GM15510 (cell line): Measurements from ENCODE around the gene BRD9.

Experiments
- POLR2A ChIP-seq: IDR thresholded peaks from 3 replicates; pipeline ENCODE4 v1.6.1; 2011; ENCODE audit warnings: borderline replicate concordance; ENCODE audit not compliant: insufficient read length; ENCODE audit errors: extremely low read depth

Gene BRD9

GRCh38 chr5:886036-886435 lies 6.6 kb downstream of the BRD9 start:
- TF ChIP-seq POLR2A = no peak

GRCh38 chr5:885529-885928 lies 7.1 kb downstream of the BRD9 start:
- no peak for TF ChIP-seq POLR2A

GRCh38 chr5:885127-885442 lies 7.5 kb downstream of the BRD9 start:
- TF ChIP-seq POLR2A = no peak

GRCh38 chr5:884345-885126 lies 8.1 kb downstream of the BRD9 start:
- TF ChIP-seq POLR2A = no peak

GRCh38 chr5:883475-884181 lies 9.0 kb downstream of the BRD9 start:
- TF ChIP-seq POLR2A = no peak

- no peak for TF ChIP-seq POLR2A
Measured at GRCh38 chr5:882253-883183, 10.1 kb downstream of the BRD9 start.

GRCh38 chr5:881551-881935 lies 11.1 kb downstream of the BRD9 start:
- no peak for TF ChIP-seq POLR2A

GRCh38 chr5:880816-881550 lies 11.6 kb downstream of the BRD9 start:
- TF ChIP-seq POLR2A = no peak

- TF ChIP-seq POLR2A = no peak
Measured at GRCh38 chr5:878125-878524, 14.5 kb downstream of the BRD9 start.

- TF ChIP-seq POLR2A = no peak
Measured at GRCh38 chr5:876398-877365, 15.9 kb downstream of the BRD9 start.

GRCh38 chr5:875931-876330 lies 16.7 kb downstream of the BRD9 start:
- TF ChIP-seq POLR2A = no peak

- TF ChIP-seq POLR2A = no peak
Measured at GRCh38 chr5:873328-873727, 19.3 kb downstream of the BRD9 start.

- no peak for TF ChIP-seq POLR2A
Measured at GRCh38 chr5:872301-872700, 20.3 kb downstream of the BRD9 start.
